ENCODE results near the gene ICAM3. TPM values are rescaled to one million over a fixed set of nuclear protein-coding genes. Genes with fewer than 3 reads are reported as not detected.

The ICAM3 gene
- total RNA-seq, 1 donor from 2014 or later = 7.9 TPM

- no peak for DNase-seq (ENCODE audit: extremely low spot score in 2 of 2)
- TF ChIP-seq POLR2A (IDR thresholded peaks at IDR 0.05) (no peak), POLR2AphosphoS5 (IDR thresholded peaks at IDR 0.05; ENCODE audit: insufficient read depth in 1 of 2, low read depth in 1 of 2) (no peak)
- Histone ChIP-seq H3K9me3 (no peaks in the 10 kb centered on the region), H3K27me3 (no peaks in the 10 kb centered on the region), H3K36me3 (peaks cover 0 to 89% of the 10 kb centered on the region in 2 donors), H3K27ac (no peak overlapping the region), H3K4me3 (no peak overlapping the region), H3K4me1 (no peaks in the 10 kb centered on the region)
- intact Hi-C loops (cut with DNase I) = no loop called here
These were observed 17.3 kb downstream of the ICAM3 start for GRCh38 chr19:10321874-10322835.

GRCh38 chr19:10321417-10321797 lies 18.0 kb downstream of the ICAM3 start:
- H3K27me3 ChIP-seq = no peaks in the 10 kb centered on the region
- no peak overlapping the region for H3K27ac ChIP-seq
- peaks cover 0 to 81% of the 10 kb centered on the region in 2 donors for H3K36me3 ChIP-seq
- DNase-seq (ENCODE audit: extremely low spot score in 2 of 2) = no peak
- no peak overlapping the region for H3K4me3 ChIP-seq
- intact Hi-C loops (cut with DNase I) = no loop called here
- peaks cover under 1% of the 10 kb centered on the region for H3K4me1 ChIP-seq
- no peak for TF ChIP-seq CTCF (IDR thresholded peaks at IDR 0.05)
- no peaks in the 10 kb centered on the region for H3K9me3 ChIP-seq

GRCh38 chr19:10320602-10321416 lies 18.6 kb downstream of the ICAM3 start:
- no peak for TF ChIP-seq POLR2AphosphoS5 (IDR thresholded peaks at IDR 0.05; ENCODE audit: insufficient read depth in 1 of 2, low read depth in 1 of 2)
- no peak for TF ChIP-seq CTCF (IDR thresholded peaks at IDR 0.05)
- TF ChIP-seq POLR2A (IDR thresholded peaks at IDR 0.05) = no peak
- no peak for DNase-seq (ENCODE audit: extremely low spot score in 2 of 2)
- Histone ChIP-seq H3K27ac (no peak overlapping the region), H3K27me3 (no peaks in the 10 kb centered on the region), H3K36me3 (peaks cover 0 to 75% of the 10 kb centered on the region in 2 donors), H3K4me1 (peaks cover 6% of the 10 kb centered on the region), H3K9me3 (no peaks in the 10 kb centered on the region), H3K4me3 (no peak overlapping the region)
- intact Hi-C loops (cut with DNase I) = no loop called here

GRCh38 chr19:10318807-10319682 lies 20.4 kb downstream of the ICAM3 start:
- no peak for TF ChIP-seq POLR2AphosphoS5 (IDR thresholded peaks at IDR 0.05; ENCODE audit: insufficient read depth in 1 of 2, low read depth in 1 of 2)
- TF ChIP-seq POLR2A (IDR thresholded peaks at IDR 0.05) = no peak
- TF ChIP-seq CTCF (IDR thresholded peaks at IDR 0.05) = no peak
- no peak overlapping the region for H3K27ac ChIP-seq
- no peaks in the 10 kb centered on the region for H3K27me3 ChIP-seq
- intact Hi-C loops (cut with DNase I) = no loop called here
- no peak overlapping the region for H3K4me3 ChIP-seq
- H3K36me3 ChIP-seq = peaks cover 0 to 58% of the 10 kb centered on the region in 2 donors
- H3K9me3 ChIP-seq = no peaks in the 10 kb centered on the region
- H3K4me1 ChIP-seq = peaks cover 16% of the 10 kb centered on the region
- DNase-seq (ENCODE audit: extremely low spot score in 2 of 2) = no peak

All from vagina (tissue), 2 donors.